Measurements from ENCODE around the gene SLC24A3. TPM values are rescaled to one million over a fixed set of nuclear protein-coding genes. Genes with fewer than 3 reads are reported as not detected.

Gene SLC24A3
- total RNA-seq, 1 donor from 2014 or later: 0.08 TPM

GRCh38 chr20:19423900-19424620, 211.6 kb downstream of the SLC24A3 start:
- H3K36me3 ChIP-seq (ENCODE audit: control insufficient read depth, insufficient read depth, low read length): no peaks in the 10 kb centered on the region
- DNase-seq (ENCODE audit: low read depth): no peak
- H3K4me3 ChIP-seq (ENCODE audit: low read depth, low read length): no peak overlapping the region
- TF ChIP-seq CTCF (IDR thresholded peaks at IDR 0.05; ENCODE audit: insufficient read depth, low read length, poor library complexity, severe bottlenecking): no peak
- no peaks in the 10 kb centered on the region for H3K27me3 ChIP-seq (ENCODE audit: control insufficient read depth, insufficient read depth, low read length)

GRCh38 chr20:19426356-19426755, 213.9 kb downstream of the SLC24A3 start:
- Histone ChIP-seq H3K27me3 (ENCODE audit: control insufficient read depth, insufficient read depth, low read length) (no peaks in the 10 kb centered on the region), H3K36me3 (ENCODE audit: control insufficient read depth, insufficient read depth, low read length) (no peaks in the 10 kb centered on the region), H3K4me3 (ENCODE audit: low read depth, low read length) (no peak overlapping the region)
- no peak for TF ChIP-seq CTCF (IDR thresholded peaks at IDR 0.05; ENCODE audit: insufficient read depth, low read length, poor library complexity, severe bottlenecking)
- no peak for DNase-seq (ENCODE audit: low read depth)

GRCh38 chr20:19427480-19427879, 215.0 kb downstream of the SLC24A3 start:
- no peak for DNase-seq (ENCODE audit: low read depth)
- Histone ChIP-seq H3K27me3 (ENCODE audit: control insufficient read depth, insufficient read depth, low read length) (no peaks in the 10 kb centered on the region), H3K4me3 (ENCODE audit: low read depth, low read length) (no peak overlapping the region), H3K36me3 (ENCODE audit: control insufficient read depth, insufficient read depth, low read length) (no peaks in the 10 kb centered on the region)
- no peak for TF ChIP-seq CTCF (IDR thresholded peaks at IDR 0.05; ENCODE audit: insufficient read depth, low read length, poor library complexity, severe bottlenecking)

GRCh38 chr20:19427913-19428312, 215.5 kb downstream of the SLC24A3 start:
- no peak for DNase-seq (ENCODE audit: low read depth)
- TF ChIP-seq CTCF (IDR thresholded peaks at IDR 0.05; ENCODE audit: insufficient read depth, low read length, poor library complexity, severe bottlenecking): no peak
- Histone ChIP-seq H3K36me3 (ENCODE audit: control insufficient read depth, insufficient read depth, low read length) (no peaks in the 10 kb centered on the region), H3K4me3 (ENCODE audit: low read depth, low read length) (no peak overlapping the region), H3K27me3 (ENCODE audit: control insufficient read depth, insufficient read depth, low read length) (no peaks in the 10 kb centered on the region)

GRCh38 chr20:19428324-19428723, 215.9 kb downstream of the SLC24A3 start:
- Histone ChIP-seq H3K36me3 (ENCODE audit: control insufficient read depth, insufficient read depth, low read length) (no peaks in the 10 kb centered on the region), H3K4me3 (ENCODE audit: low read depth, low read length) (no peak overlapping the region), H3K27me3 (ENCODE audit: control insufficient read depth, insufficient read depth, low read length) (no peaks in the 10 kb centered on the region)
- no peak for TF ChIP-seq CTCF (IDR thresholded peaks at IDR 0.05; ENCODE audit: insufficient read depth, low read length, poor library complexity, severe bottlenecking)
- DNase-seq (ENCODE audit: low read depth): no peak

- Histone ChIP-seq H3K36me3 (ENCODE audit: control insufficient read depth, insufficient read depth, low read length) (no peaks in the 10 kb centered on the region), H3K4me3 (ENCODE audit: low read depth, low read length) (no peak overlapping the region), H3K27me3 (ENCODE audit: control insufficient read depth, insufficient read depth, low read length) (no peaks in the 10 kb centered on the region)
- no peak for DNase-seq (ENCODE audit: low read depth)
- TF ChIP-seq CTCF (IDR thresholded peaks at IDR 0.05; ENCODE audit: insufficient read depth, low read length, poor library complexity, severe bottlenecking): no peak
These were observed 217.1 kb downstream of the SLC24A3 start for GRCh38 chr20:19429538-19429937.
